ENCODE measurements around the gene IFT88.

IFT88 gene

DNA sequence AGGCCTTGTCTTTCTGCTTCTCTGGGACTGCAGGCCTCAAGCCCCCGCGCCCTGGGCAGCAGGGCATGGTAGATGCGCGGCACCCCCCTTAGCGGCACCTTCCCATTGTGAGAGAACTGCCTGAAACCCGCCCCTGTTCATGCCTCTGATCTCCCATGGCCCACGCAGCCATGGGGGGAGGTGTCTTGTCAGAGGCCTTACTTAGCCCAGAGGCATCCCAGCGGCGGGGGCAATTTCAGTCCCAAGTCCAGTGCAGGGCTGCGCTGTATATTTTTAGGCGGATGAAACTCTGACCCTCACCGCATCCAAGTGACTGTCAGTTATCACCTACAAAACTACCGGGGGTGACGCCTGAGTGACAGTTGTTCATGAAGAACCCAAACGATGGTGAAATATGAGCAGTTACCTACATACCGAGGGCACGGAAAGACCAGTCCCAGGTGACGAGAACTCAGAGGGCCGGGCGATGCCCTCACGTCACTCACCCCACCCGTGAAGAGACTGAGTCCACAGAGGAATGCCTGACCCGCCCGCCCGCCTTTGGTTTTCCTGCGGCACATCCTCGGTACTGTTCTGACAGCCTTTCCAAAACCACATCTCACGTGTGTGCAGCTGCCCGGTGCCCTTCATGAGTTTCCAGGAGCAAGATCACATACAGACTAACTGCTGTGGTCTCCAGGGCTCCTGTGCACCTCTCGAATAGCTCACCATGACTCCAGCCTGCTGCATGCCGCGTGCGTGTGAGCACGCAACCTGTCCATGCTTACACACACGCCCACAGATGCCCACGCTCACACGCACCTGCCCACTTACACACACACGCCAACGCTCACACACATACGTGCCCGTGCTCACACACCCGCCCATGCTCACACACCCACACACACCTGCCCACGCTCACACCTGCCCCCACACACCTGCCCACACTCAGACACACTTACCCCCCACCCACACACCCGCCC is 150.9 kb downstream of the IFT88 start:
- no peak for DNase-seq

DNA sequence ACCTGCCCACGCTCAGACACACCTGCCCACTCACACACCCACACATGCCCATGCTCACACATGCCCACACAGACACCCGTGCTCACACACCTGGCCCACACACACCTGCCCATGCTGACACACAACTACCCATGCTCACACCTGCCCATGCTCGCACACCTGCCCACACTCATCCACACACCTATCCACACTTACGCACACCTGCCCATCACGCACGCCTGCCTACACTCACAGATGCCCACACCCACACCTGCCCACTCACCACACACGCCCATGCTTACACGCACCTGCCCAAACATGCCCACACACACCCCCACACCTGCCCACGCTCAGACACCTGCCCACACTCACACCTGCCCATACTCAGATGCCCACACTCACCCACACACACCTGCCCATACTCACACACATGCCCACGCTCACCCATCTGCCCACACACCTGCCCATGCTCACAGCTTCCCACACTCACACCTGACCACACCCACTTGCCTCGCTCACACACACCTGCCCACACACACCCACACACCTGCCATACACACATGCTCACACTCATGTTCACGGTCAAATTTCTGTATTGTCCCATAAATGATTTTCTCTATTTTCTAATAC is 152.1 kb downstream of the IFT88 start:
- DNase-seq, result no peak

GRCh38 chr13:20719783-20720182 is 152.8 kb downstream of the IFT88 start:
- DNase-seq, result no peak

DNA sequence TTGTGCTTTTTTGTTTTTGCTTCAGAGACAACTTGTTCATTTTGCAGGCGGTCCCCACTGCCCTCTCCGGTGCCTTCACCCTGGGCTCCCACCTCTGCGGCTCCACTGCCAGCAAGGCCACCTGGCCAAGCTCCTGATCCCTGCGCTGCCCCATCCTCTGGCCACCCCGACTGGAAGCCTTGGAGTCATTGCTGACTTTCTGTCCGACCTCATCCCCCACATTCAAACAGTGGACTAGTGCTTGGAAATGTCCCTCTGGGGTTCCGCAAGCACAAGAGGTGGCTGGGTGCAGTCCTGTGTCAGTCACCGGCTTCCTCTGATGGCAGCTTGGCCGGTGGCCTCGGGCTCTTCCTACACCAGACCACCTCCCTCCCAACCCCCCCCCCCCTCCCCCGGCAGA is 153.5 kb downstream of the IFT88 start:
- no peak for DNase-seq

GRCh38 chr13:20721058-20721453 is 154.1 kb downstream of the IFT88 start:
- no peak for DNase-seq

GRCh38 chr13:20721454-20722357 is 154.7 kb downstream of the IFT88 start:
- DNase-seq, result no peak

DNA sequence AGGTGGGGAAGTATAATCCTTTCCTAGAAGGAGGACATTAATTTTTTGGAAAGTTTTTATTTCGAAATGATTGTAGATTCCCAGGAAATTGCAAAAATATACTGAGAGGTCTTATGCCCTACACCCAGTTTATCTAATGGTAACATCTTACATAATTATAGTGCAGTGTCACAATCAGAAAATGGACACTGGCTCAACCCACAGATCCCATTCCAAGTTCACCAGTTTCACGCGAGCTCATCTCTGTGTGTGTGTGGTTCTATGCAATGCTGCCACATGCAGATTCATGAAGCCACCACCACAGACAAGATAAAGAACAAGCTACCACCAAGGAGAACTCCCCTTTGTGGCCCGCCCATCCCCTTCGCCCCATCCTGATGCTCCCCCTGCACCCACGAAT is 160.9 kb downstream of the IFT88 start:
- no peak for DNase-seq

DNA sequence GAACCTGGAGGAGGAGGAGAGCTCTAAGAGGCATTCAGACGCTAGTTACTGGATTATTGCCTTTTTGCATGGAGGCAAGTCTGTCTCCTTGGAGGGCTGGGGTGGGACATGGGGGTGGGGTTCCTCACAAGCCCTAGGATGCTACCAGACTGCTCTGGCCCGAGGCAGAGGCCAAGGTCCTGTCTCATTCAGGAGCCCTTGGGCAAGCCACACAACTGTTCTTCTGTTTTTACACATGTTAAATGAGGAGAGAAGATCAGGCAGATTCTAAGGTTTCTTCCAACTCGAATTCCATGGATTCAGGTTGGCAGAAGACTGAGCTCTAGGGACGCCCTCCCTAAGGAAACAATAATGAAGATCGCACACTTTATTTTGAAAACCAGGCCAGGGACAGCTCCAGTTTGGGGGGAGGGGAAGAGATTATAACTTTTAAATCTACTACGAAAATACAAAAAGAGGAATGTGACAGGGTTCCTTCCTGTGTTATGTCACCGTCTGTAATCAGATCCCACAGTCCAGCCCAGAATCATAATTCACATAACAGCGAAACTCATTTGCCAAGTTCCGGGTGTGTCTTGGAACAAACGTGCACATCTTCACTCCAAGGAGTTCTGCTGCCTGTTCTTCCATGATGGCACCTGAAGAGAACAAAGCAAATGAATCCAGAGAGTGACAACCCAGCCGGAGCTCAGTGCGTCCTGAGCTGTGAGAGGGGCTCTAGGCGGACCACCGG is 161.8 kb downstream of the IFT88 start:
- no peak for DNase-seq

DNA sequence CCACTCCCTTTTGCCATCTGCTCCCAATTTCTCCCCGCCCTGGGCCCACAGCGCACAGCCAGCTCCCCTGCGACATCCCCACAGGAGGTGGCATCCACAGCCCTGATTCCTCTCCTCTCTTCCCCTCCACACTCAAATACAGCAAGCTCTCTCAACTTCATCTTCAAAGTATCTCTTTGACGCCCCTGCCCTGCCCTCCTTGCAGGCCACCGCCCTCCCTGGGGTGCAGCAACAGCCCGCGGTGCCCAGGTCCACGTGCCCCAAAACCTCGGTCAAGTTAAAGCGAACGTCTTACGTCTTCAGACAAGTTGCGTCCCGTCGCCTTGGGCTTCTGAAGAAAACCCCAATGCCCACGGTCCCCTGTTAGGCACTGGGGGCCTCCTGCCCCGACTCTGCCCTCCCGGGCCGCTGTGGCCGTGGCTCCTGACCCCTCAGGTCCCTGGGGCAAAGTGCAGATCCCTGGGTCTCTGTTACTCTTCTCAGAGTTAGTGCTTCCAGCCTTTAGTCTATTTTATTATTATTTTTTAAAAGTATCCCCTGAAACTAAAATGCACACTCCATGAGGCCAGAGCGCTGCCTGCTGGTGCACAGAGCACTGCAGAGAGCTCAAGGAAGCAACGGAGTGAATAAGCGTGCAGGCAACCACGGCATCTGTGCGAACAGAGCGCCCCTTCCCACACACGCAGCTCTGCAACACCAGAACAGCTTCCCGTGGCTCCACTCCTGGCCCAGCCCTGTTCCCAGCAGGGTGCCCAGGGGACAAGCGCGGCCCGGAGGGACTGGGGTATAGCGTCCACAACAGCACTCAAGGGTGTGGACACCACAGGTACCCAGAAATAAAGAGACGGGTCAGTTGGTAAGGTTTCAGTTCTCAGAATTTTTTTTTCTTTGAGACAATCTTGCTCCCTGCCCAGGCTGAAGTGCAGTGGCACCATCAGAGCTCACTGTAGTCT is 163.0 kb downstream of the IFT88 start:
- no peak for DNase-seq

DNA sequence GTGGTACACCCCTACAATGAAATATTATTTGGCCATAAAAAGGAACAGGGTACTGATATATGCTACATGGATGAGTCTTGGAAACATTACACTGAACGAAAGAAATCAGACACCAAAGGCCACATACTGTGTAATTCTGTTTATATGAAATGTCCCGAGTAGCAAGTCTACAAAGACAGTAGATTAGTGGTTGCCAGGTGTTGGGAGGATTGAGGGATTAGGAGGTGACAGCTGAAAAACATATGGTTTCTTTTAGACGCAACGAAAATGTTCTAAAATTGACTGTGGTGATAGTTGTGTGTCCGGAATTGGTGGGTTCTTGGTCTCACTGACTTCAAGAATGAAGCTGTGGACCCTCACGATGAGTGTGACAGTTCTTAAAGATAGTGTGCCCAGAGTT is 171.7 kb downstream of the IFT88 start:
- DNase-seq, result no peak

GRCh38 chr13:20740021-20740420 is 173.1 kb downstream of the IFT88 start:
- no peak for DNase-seq

Measured in CD4-positive, alpha-beta T cell treated with Interleukin-12 subunit alpha and Interleukin-12 subunit beta, for 1 hour (primary cell).